GM21619 (cell line): Measurements from ENCODE around the gene SDSL.

ENCODE experiments used
- ATAC-seq: cut with Tn5 transposase; IDR thresholded peaks from one replicate; pipeline ENCODE4 v1.9.1; 2021; ENCODE audit not compliant: unreplicated experiment

The SDSL gene

GRCh38 chr12:113445544-113446171 lies 23.5 kb downstream of the SDSL start:
- ATAC-seq: peak; percentile 71

- no peak for ATAC-seq
These were observed 26.7 kb downstream of the SDSL start for GRCh38 chr12:113448873-113449272.

- no peak for ATAC-seq
These were observed 27.1 kb downstream of the SDSL start for GRCh38 chr12:113449299-113449698.

- no peak for ATAC-seq
These were observed 27.7 kb downstream of the SDSL start for GRCh38 chr12:113449839-113450238.

- ATAC-seq: no peak
These were observed 30.3 kb downstream of the SDSL start for GRCh38 chr12:113452458-113452857.

GRCh38 chr12:113453330-113453729 lies 31.1 kb downstream of the SDSL start:
- no peak for ATAC-seq

GRCh38 chr12:113456199-113456598 lies 34.0 kb downstream of the SDSL start:
- ATAC-seq: no peak

GRCh38 chr12:113456761-113457160 lies 34.6 kb downstream of the SDSL start:
- no peak for ATAC-seq

- ATAC-seq: no peak
These were observed 35.0 kb downstream of the SDSL start for GRCh38 chr12:113457185-113457584.

- ATAC-seq: no peak
These were observed 35.5 kb downstream of the SDSL start for GRCh38 chr12:113457710-113458109.

GRCh38 chr12:113459981-113460380 lies 37.8 kb downstream of the SDSL start:
- no peak for ATAC-seq

GRCh38 chr12:113461666-113462065 lies 39.5 kb downstream of the SDSL start:
- ATAC-seq: no peak

GRCh38 chr12:113462117-113462774 lies 40.1 kb downstream of the SDSL start:
- ATAC-seq: no peak

GRCh38 chr12:113462998-113463745 lies 41.0 kb downstream of the SDSL start:
- no peak for ATAC-seq

- no peak for ATAC-seq
These were observed 41.7 kb downstream of the SDSL start for GRCh38 chr12:113463746-113464451.

GRCh38 chr12:113464452-113464775 lies 42.2 kb downstream of the SDSL start:
- no peak for ATAC-seq

GRCh38 chr12:113464852-113465719 lies 42.9 kb downstream of the SDSL start:
- no peak for ATAC-seq

GRCh38 chr12:113465808-113466453 lies 43.8 kb downstream of the SDSL start:
- ATAC-seq: no peak

- no peak for ATAC-seq
These were observed 44.4 kb downstream of the SDSL start for GRCh38 chr12:113466454-113467141.

- ATAC-seq: no peak
These were observed 44.9 kb downstream of the SDSL start for GRCh38 chr12:113467142-113467501.
